ENCODE data around the gene IGF1R. TPM values are rescaled to one million over a fixed set of nuclear protein-coding genes. Genes with fewer than 3 reads are reported as not detected.
A peak's percentile ranks its signal among the peaks of the same experiment; 100 is the strongest.

The IGF1R gene
- total RNA-seq, 1 donor from 2014 or later = 97.7 TPM

DNA sequence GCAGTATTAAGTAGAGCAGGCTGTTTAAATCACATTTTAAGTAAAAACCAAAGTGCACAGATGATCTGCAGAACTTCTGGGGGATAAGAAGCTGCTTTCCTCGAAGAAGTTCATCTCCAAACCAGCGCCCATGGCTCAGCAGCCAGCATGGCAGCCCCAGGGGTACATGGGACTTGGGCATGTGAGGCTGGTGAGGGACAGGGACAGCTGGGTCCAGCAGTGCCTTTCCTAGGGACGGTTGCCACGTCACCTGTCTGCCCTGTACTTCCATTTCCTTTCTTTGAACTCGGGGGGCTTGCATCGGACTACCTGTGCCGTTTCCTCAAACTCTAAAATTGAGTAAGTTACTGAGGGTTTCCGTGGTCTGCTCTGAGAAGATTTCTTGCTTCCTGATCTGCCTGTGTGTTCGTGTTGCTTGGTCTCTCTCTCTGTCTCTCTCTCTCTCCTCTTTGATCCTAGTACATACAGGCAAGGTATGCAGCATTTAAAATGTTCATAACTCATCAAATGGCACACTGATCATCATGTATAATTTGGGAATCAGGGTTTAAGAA lies 67.6 kb downstream of the IGF1R start:
- Histone ChIP-seq H3K9me3 (no peaks in the 10 kb centered on the region), H3K27ac (peak overlapping the region; percentile 40), H3K4me3 (no peak overlapping the region), H3K36me3 (no peaks in the 10 kb centered on the region), H3K27me3 (no peaks in the 10 kb centered on the region), H3K4me1 (peaks cover 80% of the 10 kb centered on the region)
- intact Hi-C loops (cut with DNase I) = loop anchor here (10.0 kb wide), 1 partner anchor 991 kb away; no protein-coding TSS in a partner anchor
- no peak for TF ChIP-seq POLR2AphosphoS5 (IDR thresholded peaks at IDR 0.05; ENCODE audit: insufficient read depth in 1 of 2, low read depth in 1 of 2)
- no peak for DNase-seq (ENCODE audit: extremely low spot score in 2 of 2)

- Histone ChIP-seq H3K27me3 (no peaks in the 10 kb centered on the region), H3K9me3 (no peaks in the 10 kb centered on the region), H3K36me3 (no peaks in the 10 kb centered on the region), H3K27ac (no peak overlapping the region), H3K4me1 (peaks cover 83% of the 10 kb centered on the region), H3K4me3 (no peak overlapping the region)
- intact Hi-C loops (cut with DNase I) = loop anchor here (10.0 kb wide), 1 partner anchor 993 kb away; no protein-coding TSS in a partner anchor
- no peak for DNase-seq (ENCODE audit: extremely low spot score in 2 of 2)
- TF ChIP-seq, protein P1, sequence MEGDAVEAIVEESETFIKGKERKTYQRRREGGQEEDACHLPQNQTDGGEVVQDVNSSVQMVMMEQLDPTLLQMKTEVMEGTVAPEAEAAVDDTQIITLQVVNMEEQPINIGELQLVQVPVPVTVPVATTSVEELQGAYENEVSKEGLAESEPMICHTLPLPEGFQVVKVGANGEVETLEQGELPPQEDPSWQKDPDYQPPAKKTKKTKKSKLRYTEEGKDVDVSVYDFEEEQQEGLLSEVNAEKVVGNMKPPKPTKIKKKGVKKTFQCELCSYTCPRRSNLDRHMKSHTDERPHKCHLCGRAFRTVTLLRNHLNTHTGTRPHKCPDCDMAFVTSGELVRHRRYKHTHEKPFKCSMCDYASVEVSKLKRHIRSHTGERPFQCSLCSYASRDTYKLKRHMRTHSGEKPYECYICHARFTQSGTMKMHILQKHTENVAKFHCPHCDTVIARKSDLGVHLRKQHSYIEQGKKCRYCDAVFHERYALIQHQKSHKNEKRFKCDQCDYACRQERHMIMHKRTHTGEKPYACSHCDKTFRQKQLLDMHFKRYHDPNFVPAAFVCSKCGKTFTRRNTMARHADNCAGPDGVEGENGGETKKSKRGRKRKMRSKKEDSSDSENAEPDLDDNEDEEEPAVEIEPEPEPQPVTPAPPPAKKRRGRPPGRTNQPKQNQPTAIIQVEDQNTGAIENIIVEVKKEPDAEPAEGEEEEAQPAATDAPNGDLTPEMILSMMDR (IDR thresholded peaks at IDR 0.05) = no peak
- TF ChIP-seq POLR2AphosphoS5 (IDR thresholded peaks at IDR 0.05; ENCODE audit: insufficient read depth in 1 of 2, low read depth in 1 of 2) (no peak), POLR2A (IDR thresholded peaks at IDR 0.05) (no peak)
These were observed 69.0 kb downstream of the IGF1R start for GRCh38 chr15:98717371-98717770.

DNA sequence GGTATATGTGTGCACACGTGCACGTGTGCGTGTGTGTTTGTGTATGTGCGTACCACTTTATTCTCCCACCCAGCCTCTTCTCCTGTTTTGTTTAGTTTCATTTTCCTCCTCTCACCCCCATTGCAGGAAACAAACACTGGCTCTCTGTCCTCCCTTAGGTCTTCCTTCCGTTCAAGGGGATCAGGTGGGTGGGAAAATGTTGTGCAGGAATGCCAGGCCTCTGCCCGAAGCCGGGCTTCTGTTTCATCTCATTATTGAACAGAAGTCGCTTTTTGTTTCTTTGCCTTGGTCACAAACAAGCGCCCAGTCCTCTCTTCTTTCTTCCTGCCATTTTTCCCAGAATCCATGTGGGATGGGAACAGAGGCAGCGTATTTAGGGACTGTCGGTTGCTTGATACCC lies 69.6 kb downstream of the IGF1R start:
- DNase-seq (ENCODE audit: extremely low spot score in 2 of 2) = no peak
- TF ChIP-seq, protein P1 (IDR thresholded peaks at IDR 0.05) = no peak
- TF ChIP-seq POLR2AphosphoS5 (IDR thresholded peaks at IDR 0.05; ENCODE audit: insufficient read depth in 1 of 2, low read depth in 1 of 2) = no peak
- TF ChIP-seq POLR2A (IDR thresholded peaks at IDR 0.05) = no peak
- intact Hi-C loops (cut with DNase I) = loop anchor here (10.0 kb wide), 1 partner anchor 993 kb away; no protein-coding TSS in a partner anchor
- Histone ChIP-seq H3K4me1 (peaks cover 87% of the 10 kb centered on the region), H3K27me3 (no peaks in the 10 kb centered on the region), H3K9me3 (no peaks in the 10 kb centered on the region), H3K27ac (no peak overlapping the region), H3K36me3 (no peaks in the 10 kb centered on the region), H3K4me3 (no peak overlapping the region)

DNA sequence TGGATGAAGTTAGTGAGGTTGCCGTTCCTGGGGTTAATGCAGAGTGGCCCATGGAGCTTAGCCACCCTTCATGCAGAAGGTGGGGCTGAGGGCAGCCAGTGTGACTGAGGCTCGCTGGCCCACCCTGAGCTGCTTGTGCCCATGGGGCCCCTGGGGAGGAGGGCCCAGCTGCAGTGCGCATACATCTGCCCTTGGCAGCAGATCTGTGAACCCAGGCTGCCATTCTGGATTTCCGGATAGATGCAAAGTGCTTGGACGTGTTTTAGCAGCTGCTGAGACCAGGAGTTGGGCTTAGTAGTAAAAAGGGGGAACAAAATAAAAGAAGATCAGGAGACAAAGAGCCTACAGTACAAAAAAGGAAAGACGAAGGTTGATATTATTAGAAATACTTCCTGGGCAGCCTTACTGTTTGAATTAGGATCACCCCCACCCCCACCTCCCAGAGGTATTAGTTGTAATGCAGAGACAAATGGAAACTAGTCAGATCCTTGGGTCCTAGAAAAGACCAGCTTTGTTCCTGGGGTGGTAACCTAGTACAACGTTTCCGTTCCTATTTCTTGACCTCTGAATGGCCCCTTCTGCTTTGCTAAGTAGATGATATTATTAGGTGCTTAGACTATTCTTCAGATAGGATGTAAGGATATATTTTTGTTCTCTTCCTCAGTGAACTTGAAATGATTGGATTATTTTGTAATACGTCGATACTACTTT lies 70.2 kb downstream of the IGF1R start:
- TF ChIP-seq POLR2AphosphoS5 (IDR thresholded peaks at IDR 0.05; ENCODE audit: insufficient read depth in 1 of 2, low read depth in 1 of 2) = no peak
- TF ChIP-seq, protein P1 (IDR thresholded peaks at IDR 0.05) = no peak
- no peak for TF ChIP-seq POLR2A (IDR thresholded peaks at IDR 0.05)
- Histone ChIP-seq H3K4me3 (no peak overlapping the region), H3K9me3 (no peaks in the 10 kb centered on the region), H3K27me3 (no peaks in the 10 kb centered on the region), H3K27ac (no peak overlapping the region), H3K4me1 (peaks cover 85% of the 10 kb centered on the region), H3K36me3 (no peaks in the 10 kb centered on the region)
- no peak for DNase-seq (ENCODE audit: extremely low spot score in 2 of 2)
- intact Hi-C loops (cut with DNase I) = loop anchor here (10.0 kb wide), 1 partner anchor 994 kb away; no protein-coding TSS in a partner anchor

DNA sequence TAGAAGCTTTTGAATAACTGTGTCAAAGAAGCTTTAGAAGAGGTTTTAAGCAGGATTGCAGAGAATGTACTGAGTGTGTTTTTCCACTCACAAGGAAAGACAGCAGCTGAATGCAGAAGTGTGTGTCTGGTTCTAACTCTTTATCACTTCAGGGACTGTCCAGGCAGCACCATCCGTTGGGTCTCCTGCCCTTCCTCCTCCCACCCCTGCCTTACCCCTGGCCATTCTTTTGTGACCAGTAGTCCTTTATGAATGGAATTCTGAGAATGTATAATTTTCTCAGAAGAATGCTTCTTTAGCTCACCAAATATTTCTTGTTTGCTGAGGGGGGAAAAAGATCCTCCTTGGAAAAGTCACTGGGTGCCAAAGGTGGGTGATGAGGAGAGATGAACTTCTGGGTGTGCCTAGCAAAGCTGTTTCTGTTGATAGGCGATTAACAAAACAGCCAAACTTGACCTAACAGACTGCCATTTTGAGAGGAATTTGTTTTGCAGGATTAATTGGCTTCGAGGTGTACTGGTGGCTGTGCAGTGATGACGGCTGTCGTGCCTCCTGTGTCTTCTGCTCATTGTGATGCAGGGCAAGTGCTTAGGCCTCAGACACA lies 70.9 kb downstream of the IGF1R start:
- H3K9me3 ChIP-seq = no peaks in the 10 kb centered on the region
- no peak overlapping the region for H3K27ac ChIP-seq
- no peaks in the 10 kb centered on the region for H3K36me3 ChIP-seq
- TF ChIP-seq POLR2AphosphoS5 (IDR thresholded peaks at IDR 0.05; ENCODE audit: insufficient read depth in 1 of 2, low read depth in 1 of 2) (no peak), POLR2A (IDR thresholded peaks at IDR 0.05) (no peak)
- TF ChIP-seq, protein P1 (IDR thresholded peaks at IDR 0.05) = no peak
- no peak overlapping the region for H3K4me3 ChIP-seq
- intact Hi-C loops (cut with DNase I) = loop anchor here (10.0 kb wide), 1 partner anchor 994 kb away; no protein-coding TSS in a partner anchor
- H3K4me1 ChIP-seq = peaks cover 84% of the 10 kb centered on the region
- DNase-seq (ENCODE audit: extremely low spot score in 2 of 2) = no peak
- H3K27me3 ChIP-seq = no peaks in the 10 kb centered on the region
